HG02610 (cell line): ENCODE data around the gene RPAIN.
"Not testable (repeated sequence)": the region's sequence is repeated elsewhere in the genome, so short reads cannot be mapped to it uniquely, and the experiment has no call there.

ENCODE experiments used
- ATAC-seq: cut with Tn5 transposase; IDR thresholded peaks from one replicate; pipeline ENCODE4 v1.9.1; 2021; ENCODE audit warnings: mild to moderate bottlenecking, moderate library complexity; ENCODE audit not compliant: unreplicated experiment

The RPAIN gene

DNA sequence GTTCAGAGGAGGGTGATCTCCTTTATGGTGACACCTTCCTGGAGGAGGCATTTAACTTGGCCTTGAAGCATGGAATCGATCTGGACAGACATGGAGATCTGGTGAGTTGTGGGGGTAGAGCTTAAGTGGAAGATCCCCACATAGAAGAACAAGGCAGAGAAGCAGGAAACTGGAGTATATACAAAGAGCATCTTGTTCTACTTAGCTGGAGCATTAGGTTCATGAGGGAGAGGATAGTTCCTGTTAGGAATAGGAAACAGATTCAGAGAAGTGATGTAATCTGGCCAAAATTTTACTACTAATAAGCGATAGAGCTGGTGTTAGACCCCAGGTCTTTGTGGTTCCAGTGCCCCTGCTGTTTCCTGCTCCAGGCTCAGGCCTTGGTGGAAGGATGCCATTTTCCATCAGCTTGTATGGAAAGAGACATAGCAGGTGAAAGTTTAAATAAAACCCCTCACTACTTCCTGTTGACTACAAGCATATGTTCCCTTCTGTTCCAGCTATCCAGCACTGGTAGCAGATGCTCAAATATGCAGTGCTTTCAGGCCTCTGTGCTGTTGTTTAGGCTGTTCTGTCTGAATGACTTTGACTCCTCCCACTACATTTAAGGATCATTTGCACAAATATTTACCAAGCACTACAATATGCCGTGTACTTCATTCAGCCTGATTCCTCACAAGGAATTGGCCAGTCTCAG is 9.4 kb downstream of the RPAIN start:
- ATAC-seq = no peak

DNA sequence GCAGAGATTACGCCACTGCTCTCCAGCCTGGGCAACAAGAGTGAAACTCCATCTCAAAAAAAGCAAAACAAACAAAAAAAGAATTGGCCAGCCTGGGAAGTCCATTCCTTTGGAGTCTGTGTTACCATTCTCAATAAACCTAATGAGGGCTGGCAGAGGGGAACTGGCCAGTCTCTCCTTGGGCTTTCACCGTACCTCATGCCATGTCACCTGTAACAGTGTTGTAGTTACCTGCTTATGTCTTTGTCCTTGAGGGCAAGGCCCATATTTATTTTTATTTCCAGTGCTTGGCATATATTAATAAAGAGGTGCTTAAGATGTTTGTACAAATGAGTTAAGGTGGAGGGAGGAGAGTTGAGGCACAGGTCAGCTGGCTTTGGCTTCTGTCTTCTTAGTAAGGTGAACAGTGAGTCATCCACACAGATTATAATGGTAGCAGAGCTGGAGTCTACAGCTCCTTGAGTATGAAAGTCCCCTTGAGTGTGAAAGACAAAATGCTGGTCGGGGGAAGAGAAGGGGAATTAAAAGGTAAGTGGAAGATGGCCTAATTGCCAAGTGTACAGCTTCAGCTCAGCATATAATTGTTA is 10.5 kb downstream of the RPAIN start:
- no peak for ATAC-seq

DNA sequence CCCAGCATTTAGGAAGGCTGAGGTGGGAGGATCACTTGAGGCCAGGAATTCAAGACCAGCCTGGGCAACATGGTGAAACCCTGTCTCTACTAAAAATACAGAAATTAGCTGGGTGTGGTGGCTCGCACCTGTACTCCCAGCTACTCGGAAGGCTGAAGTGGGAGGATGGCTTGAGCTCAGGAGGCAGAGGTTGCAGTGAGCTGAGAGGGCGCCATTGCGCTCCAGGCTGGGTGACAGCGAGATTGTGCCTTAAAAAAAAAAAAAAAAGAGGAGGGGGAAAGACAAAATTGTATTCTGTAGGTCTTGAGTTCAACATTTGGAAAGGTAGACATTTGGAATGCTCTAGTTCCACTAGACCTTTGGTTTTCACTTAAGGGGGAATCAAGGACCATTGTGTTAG is 11.3 kb downstream of the RPAIN start:
- ATAC-seq = not testable (repeated sequence)

DNA sequence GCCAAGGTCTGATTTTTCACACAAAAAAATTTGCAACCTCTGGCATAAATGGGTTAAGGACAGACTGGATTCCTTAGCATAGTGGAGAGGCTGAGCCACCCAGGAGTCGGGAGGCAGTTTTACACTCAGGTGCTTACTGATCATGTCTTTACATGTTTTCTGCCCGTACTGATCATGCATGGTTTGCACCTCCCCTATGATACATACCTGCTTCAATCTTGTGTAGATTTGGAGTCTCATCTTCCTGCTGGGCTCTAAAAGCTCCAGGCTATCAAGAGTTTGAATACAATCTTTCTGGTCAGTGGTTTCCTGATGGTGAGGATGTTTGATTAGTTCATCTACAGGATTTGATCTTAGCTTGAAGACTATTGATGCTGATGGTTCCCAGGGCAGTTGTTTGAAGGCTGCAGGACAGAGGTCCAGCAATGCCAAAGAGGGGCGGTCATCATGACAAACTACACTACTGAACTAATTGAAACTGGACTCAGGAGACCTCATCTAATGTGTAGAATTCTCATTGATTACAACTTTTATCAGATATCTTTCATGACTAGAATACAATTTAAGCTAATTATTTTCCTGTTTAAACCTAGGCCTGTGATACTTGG is 12.1 kb downstream of the RPAIN start:
- ATAC-seq = no peak

DNA sequence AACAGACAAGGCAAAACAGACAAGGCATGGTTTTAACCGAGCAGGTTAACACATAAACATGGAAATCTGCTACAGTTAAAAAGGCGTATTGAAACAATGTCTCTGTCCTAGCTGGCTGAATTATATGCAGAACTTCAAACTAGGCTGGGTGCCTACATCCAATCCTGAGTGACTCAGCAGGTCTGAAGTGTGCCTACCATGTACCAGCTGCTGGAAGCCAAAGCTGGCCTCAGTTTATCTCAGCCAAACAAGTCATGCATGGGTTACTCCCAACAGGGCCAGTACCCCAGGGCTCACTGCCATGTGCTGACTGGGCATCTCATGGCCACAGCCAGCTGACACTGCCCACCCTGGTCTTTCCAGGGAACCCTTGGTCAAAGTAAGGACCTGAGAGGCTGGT is 15.0 kb downstream of the RPAIN start:
- no peak for ATAC-seq

DNA sequence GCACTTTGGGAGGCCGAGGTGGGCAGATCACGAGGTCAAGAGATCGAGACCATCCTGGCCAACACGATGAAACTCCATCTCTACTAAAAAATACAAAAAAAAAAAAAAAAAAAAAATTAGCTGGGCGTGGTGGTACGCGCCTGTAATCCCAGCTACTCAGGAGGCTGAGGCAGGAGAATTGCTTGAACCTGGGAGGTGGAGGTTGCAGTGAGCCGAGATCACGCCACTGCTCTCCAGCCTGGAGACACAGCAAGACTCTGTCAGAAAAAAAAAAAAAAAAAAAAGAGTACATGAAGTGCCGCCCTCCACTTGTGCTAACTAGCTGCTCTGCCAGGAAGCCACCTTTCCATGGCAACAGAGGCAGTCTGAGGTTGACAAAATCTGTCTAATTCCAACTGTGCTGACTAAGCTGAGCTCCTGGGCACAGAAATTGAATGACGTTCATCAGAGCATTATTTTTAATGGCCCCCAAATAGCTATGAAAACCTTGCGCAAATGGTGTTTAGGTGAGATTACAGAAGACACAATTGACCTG is 15.9 kb downstream of the RPAIN start:
- not testable (repeated sequence) for ATAC-seq

DNA sequence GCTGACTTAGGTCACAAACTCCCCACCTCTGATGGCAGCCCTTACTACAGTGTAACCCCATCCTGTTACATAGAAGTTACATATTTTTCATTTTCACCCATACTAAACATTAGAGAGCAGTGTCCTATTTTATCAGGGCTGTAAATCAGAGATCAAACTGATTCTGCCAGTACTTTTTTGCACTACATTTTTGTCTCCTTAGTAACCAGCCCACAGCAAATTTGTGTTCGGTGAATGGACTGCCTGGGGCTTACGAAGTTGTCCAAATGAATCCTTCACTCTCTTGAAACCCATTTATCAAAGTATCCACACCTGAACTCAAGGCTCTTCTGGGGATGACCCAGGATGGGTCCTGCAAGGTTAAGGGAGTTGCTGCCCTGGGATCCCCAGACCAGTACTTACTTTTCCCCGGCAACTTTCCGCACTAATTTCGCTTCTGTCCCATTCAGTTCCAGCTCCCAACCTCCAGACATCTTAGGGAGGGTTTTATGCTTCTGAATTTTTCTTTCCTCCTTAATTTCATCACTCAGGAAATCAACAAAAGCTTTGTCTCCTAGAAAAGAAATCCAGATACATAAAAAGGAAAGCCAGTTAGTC is 17.8 kb downstream of the RPAIN start:
- no peak for ATAC-seq

DNA sequence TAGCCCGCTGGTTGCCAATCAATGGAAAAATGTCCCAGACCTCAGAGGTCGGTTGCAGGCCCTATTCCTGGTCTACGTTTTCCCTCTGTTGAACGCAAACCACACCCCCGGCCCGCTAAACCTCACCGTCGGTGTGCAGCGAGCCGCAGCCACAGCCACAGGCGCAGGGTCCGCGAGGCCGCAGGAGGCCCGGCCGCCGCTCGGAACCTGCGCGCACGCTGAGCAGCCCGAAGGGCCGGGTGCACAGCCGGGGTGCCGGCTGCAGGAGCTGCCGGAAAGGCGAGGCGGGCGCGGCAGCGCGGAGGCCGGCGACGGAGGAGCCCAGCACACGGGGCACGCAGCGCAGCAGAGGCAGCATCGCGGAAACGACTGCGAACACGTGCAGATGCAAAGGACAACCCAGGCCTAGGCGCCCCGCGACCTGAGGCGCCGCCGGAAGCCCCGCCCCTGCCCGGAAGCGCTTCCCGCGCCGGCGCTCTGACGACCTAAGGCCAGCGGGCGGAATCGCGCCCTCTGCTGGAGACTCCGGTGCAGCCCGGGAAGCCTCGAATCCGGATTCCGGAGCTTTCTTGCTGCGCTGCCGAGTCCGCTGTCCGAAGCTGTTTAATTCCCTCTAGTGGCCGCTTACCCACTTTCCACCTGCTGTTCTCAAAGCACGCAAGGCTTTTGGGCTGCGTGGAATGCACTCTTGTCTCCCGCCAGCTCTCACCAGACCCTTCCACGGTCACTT is 18.9 kb downstream of the RPAIN start, which contains the start of gene C1QBP:
TSS of gene C1QBP (minus strand) at position 440 of the 730 bp plus-strand sequence. CDS start at position 358, 82 bp downstream.
- peak; percentile 79 for ATAC-seq

DNA sequence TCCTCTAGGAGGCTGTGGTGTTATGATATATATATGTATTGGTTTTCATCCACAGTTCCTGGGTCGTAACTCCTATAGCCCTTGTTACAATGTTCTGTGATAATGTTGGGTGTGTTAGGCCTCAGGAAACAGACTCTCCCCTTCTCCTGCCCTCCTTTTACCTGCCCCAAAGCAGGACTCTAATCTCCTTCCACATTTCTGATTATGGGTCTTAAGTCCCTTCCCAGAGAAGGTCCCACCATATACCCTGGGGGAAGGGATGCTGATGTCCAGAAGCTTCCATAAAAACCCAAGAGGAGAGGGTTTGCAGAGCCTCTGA is 19.4 kb downstream of the RPAIN start:
- ATAC-seq = no peak

DNA sequence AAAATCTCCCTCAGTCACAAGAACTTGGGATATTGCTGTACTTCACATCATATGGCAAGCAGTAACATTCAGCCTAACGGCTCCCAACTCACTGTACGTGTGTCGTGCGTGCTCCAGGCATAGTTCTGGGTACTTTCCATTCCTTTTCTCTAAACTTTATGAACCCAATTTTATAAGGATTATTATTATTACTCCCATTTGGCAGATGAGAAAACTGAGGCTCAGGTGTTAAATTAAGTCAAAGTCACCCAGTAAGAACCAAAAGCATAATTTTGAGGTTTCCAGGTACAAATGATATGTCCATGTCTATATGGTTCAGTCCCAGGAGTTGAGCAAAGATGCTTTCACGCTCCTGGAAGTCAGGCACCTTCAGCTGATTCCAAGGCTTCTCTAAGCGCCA is 23.7 kb downstream of the RPAIN start:
- no peak for ATAC-seq

DNA sequence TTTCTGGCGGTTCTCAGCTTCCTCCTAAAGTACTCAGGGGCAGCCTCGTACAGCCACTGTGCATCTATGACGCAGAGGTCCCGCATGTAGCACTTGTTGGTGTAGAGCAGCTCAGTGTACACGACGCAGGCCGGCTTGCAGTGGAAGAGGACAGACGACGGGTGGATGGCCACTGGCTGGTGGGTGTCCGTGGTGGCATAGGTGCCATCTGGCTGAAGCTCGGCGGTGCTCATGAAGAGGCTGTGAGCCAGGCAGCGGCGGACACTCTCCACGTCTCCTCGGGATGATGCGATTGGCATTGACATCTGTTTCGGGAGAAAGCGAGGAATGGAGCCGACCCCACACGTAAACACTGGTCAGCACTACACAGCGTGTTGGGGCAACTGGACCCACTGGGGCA is 24.2 kb downstream of the RPAIN start:
- ATAC-seq = no peak

DNA sequence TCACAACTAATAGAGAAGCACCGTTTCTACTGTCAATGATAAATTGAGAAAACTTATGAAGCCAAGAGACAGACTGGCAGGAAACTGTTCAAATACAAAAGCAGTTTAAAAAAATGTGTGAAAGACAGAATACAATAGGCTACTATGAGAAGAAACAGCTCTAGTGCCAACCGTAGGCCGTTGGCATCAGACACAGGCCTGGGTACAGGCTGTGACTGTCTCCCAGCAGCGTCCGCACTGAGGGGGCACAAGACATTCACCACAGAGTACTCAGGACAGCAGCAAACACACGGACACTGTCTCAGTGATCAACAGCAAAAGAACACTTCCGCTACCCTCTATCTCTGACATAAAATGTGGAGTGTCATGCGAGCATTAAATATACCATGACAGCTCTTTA is 26.8 kb downstream of the RPAIN start:
- ATAC-seq = no peak

DNA sequence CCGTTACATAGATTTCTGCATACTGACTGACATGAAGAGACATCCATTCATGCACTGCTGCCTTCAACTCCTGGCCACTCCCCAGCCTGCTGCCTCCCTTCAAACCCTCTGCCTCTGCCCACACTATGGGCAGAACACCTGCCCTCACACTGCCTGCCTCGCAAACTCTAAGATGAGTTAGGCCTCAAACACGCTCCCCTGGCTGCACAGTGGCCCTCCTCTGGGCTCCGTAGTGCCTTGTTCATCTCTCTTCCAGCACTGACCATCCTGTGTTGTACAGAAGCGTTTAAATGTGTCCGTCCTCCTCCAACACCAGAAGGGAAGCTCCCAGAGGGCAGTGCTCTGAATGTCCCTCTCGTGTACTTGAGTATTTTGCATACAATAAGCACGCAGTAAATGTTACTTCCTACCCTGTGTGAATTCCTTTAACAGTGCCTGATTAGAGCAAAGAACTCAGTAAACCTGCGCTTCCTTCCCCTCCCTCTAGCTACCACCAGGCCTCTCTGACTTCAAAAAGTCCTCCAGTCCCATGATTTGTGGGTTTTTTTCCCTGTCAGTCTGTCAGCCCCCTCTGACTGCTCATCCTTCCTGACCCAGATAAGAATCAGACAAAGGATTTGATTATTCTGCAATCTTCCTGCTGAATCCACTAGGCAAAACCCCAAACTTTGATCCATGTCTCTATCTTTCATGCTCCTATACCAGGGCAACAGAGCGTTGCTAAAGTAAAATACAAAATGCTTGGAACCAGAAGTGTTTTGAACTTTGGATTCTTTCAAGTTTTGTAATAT is 44.9 kb downstream of the RPAIN start:
- ATAC-seq = no peak

DNA sequence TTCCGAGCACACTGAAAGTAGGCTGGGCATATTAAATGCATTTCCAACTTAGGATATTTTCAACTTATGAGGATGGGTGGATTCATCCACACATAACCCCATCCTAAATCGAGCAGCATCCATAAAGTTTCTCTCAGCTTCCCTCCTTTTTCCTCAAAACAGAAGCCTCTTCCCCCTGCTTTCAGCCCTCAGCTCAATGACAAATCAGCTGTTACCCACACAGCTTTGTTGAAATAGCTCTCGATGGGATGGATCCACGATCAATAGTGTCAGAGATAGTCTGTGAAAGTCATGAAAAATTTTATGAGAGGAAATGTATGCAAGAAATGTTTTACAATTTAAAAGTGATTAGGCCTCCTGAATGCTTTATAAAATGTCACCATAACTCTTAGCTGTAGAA is 46.3 kb downstream of the RPAIN start:
- no peak for ATAC-seq

DNA sequence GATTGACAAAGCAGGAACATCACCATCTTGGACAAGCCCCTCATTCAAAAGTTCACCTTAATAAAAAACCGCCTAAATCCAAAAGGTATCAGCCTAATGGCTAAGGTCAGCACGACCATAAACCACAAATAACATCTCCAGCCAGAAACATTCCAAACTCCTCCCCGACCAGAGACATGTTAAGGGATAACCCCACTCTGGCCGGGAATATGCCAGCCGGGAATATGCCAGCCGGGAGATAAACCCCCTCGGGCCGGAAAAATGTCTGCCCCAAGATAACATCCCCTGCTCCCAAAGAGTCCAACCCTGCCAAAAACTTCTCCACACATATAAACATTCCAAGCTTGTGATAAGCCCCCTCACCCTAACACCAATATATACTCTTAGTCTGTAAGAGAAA is 47.4 kb downstream of the RPAIN start:
- ATAC-seq = no peak

DNA sequence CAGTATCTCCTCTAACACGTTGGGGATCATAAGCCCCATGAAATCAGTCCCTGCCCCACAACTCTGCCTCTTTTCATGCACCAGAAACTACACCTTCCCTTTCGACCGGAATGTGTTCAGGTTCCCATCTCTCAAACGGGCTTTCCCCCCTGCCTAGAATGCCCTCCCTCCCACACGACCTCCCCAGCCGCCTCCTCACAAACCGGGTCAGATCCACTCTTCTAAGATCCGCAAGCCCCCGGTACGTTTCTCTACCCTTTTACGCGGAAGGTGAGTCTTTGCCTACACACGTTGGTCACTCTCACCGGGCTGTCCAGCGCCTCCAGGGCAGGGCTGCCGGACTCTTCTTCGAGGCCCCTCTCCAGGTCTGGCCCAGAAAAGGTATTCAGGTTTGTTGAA is 48.1 kb downstream of the RPAIN start:
- ATAC-seq = no peak

DNA sequence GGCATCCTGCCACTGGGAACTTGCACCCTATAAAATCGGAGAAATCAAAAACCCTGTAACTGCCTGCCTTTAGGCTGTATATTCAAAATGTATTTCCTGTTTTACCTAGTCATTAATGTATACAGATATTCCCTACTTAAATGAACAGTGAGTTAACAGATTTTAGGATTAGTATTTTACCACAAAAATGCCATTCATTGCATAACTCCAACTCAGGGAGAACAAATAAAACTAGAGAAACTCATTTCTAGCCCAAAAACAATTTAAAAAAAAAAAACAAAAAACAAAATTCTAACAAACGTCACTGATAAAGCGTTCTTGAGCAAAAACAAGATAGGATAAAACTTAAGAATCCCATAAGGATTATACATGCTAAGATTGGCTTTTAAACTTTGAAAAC is 52.5 kb downstream of the RPAIN start:
- no peak for ATAC-seq

DNA sequence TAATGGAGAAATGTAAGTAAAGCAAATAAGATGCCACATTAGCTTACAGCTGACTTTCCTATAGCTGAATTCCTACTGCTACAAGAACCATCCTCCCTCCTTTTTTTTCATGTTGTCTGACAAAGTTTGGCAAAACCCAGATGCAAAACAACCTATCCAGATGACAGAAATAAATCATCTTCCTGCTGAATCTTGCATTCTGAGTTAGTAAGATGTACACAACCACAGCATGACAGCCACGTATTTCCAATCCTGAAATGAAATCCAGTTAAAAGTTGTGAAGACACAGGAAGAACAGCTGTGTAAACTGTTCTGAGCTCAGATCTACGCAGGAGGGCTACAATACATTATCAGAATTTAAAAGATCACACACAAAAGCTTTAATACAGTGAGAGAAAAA is 53.9 kb downstream of the RPAIN start:
- no peak for ATAC-seq

DNA sequence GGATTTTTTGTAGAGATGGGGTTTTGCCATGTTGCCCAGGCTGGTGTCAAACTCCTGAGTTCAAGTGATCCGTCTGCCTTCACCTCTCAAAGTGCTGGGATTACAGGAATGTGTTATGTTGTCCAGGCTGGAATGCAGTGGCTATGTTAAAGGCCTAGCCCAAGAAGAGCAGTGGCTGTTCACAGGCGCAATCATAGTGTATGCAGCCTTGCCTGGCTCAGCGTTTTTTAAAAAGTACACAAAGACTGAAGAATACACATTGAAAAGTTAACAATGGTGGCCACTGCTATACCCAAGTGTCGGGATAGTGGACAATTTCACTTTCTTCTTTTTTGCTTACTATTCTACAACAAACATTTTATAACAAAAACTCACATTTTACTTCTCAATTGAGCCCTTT is 59.0 kb downstream of the RPAIN start:
- ATAC-seq = no peak

DNA sequence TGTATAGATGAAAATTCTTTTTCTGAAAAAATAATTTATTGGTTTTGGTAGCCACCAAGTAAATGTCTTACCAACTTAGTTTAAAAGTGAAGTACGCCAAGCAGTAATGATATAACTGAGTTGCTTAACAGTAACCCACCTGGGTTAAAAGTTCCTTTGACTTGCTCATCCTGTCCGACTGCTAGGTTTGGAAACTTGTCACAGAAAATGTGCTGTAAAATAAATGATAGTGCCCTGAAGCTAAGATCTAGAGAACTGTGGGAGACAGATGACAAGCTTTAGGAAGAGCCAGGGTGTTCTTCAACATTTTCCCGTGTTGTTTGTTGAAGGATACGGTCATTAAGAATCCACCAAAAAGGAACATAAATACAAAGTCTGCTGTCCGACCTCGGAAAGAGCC is 61.0 kb downstream of the RPAIN start:
- ATAC-seq = no peak

DNA sequence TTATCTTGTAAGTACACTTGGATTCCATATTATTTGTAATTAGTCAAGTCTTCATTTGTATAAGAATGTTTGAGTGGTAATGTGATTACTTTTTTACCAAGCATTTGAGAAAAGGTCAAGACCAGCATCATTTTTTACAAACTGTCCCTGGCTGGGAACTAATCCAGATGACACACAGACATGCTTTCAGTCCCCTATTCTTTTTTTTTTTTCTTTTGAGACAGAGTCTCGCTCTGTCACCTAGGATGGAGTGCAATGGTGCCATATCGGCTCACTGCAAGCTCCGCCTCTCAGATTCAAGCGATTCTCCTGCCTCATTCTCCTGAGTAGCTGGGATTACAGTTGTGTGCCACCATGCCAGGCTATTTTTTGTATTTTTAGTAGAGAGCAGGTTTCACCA is 61.5 kb downstream of the RPAIN start:
- ATAC-seq = no peak
